ENCODE results near the gene DNAJB6. TPM values are rescaled to one million over a fixed set of nuclear protein-coding genes. Genes with fewer than 3 reads are reported as not detected.

Gene DNAJB6
- total RNA-seq, 1 experiment from 2014 or later: 288 TPM

DNA sequence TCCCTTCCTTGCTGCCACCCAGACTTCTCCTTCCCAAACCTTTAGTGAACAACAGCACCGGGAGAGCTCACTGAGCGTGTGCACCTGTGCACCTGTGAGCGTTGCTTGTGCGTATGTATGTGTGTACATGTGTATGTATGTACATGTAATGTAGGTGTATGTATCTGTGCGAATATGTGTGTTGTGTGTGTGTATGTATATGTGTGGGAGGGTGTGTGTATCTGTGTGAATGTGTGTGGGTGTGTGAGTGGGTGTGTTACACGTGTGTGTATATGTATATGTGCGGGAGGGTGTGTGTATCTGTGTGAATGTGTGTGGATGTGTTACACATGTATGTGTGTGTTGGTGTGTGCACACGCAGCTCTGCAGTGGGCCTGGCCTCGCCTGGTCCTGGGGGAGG, 44.5 kb upstream of the DNAJB6 start (continued):
- TF ChIP-seq, protein P1, sequence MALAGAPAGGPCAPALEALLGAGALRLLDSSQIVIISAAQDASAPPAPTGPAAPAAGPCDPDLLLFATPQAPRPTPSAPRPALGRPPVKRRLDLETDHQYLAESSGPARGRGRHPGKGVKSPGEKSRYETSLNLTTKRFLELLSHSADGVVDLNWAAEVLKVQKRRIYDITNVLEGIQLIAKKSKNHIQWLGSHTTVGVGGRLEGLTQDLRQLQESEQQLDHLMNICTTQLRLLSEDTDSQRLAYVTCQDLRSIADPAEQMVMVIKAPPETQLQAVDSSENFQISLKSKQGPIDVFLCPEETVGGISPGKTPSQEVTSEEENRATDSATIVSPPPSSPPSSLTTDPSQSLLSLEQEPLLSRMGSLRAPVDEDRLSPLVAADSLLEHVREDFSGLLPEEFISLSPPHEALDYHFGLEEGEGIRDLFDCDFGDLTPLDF (CRISPR knock-in tag; IDR thresholded peaks at IDR 0.05): no peak
- no peak for TF ChIP-seq SP1 (CRISPR knock-in tag; conservative IDR thresholded peaks at IDR 0.05)
- TF ChIP-seq NR2C2 (CRISPR knock-in tag; IDR thresholded peaks at IDR 0.05): no peak
- TF ChIP-seq, protein P2, sequence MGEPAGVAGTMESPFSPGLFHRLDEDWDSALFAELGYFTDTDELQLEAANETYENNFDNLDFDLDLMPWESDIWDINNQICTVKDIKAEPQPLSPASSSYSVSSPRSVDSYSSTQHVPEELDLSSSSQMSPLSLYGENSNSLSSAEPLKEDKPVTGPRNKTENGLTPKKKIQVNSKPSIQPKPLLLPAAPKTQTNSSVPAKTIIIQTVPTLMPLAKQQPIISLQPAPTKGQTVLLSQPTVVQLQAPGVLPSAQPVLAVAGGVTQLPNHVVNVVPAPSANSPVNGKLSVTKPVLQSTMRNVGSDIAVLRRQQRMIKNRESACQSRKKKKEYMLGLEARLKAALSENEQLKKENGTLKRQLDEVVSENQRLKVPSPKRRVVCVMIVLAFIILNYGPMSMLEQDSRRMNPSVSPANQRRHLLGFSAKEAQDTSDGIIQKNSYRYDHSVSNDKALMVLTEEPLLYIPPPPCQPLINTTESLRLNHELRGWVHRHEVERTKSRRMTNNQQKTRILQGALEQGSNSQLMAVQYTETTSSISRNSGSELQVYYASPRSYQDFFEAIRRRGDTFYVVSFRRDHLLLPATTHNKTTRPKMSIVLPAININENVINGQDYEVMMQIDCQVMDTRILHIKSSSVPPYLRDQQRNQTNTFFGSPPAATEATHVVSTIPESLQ (CRISPR knock-in tag; IDR thresholded peaks at IDR 0.05): no peak
- no peak for TF ChIP-seq JUN (CRISPR knock-in tag; IDR thresholded peaks at IDR 0.05)
- TF ChIP-seq, protein P3, sequence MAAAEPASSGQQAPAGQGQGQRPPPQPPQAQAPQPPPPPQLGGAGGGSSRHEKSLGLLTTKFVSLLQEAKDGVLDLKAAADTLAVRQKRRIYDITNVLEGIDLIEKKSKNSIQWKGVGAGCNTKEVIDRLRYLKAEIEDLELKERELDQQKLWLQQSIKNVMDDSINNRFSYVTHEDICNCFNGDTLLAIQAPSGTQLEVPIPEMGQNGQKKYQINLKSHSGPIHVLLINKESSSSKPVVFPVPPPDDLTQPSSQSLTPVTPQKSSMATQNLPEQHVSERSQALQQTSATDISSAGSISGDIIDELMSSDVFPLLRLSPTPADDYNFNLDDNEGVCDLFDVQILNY (CRISPR knock-in tag; IDR thresholded peaks at IDR 0.05): no peak
- TF ChIP-seq, protein P4, sequence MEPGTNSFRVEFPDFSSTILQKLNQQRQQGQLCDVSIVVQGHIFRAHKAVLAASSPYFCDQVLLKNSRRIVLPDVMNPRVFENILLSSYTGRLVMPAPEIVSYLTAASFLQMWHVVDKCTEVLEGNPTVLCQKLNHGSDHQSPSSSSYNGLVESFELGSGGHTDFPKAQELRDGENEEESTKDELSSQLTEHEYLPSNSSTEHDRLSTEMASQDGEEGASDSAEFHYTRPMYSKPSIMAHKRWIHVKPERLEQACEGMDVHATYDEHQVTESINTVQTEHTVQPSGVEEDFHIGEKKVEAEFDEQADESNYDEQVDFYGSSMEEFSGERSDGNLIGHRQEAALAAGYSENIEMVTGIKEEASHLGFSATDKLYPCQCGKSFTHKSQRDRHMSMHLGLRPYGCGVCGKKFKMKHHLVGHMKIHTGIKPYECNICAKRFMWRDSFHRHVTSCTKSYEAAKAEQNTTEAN (CRISPR knock-in tag; IDR thresholded peaks at IDR 0.05): no peak

DNA sequence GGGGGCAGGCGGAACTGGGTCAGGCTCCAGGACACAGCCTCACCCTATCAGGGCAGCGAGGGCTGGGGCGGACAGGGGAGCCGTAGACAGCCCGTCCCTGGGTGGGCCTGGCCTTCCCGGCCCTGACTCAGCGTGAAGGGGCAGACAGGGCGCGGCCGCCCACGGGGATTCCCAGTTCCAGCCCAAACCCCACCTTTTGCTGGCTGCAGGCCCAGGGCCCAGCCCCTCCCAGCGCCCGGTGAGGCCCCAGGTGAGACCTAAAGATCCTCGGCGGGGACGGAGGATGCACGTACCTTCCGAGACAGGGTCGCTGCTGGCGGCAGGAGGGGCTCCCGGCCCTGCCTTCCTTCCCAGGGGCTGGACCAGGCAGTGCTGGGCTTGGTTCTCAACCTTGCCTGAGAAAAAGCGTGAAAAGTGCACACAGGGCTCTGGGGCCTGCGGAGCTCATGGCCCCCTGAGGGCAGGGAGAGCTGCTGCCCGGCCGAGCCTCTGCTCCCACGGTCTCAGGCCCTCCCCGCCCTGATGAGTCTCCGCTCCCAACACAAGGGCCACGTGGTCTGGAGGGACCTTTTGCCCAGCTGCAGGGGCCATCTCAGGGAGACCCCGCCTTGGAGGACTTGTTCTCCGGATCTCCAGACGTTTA, 43.9 kb upstream of the DNAJB6 start:
- H3K4me1 Mint-ChIP-seq: peaks cover 15% of the 10 kb centered on the region
- no peak overlapping the region for H3K27ac Mint-ChIP-seq
- no peak overlapping the region for H3K4me3 Mint-ChIP-seq
- peaks cover 12% of the 10 kb centered on the region for H3K36me3 Mint-ChIP-seq
- no peaks in the 10 kb centered on the region; the same call in 1 of the 2 replicates for H3K27me3 Mint-ChIP-seq (ENCODE audit: low read depth)
- TF ChIP-seq ZNF263 (CRISPR knock-in tag; IDR thresholded peaks at IDR 0.05; ENCODE audit: low read depth): no peak
- no peak for TF ChIP-seq ZNF416 (CRISPR knock-in tag; IDR thresholded peaks at IDR 0.05)
- TF ChIP-seq TEAD4 (CRISPR knock-in tag; IDR thresholded peaks at IDR 0.05): no peak
- no peak for TF ChIP-seq TEAD1 (CRISPR knock-in tag; IDR thresholded peaks at IDR 0.05)
- TF ChIP-seq CREB1 (CRISPR knock-in tag; IDR thresholded peaks at IDR 0.05): no peak
- no peak for TF ChIP-seq ZNF121 (CRISPR knock-in tag; IDR thresholded peaks at IDR 0.05)
- TF ChIP-seq, protein P5, sequence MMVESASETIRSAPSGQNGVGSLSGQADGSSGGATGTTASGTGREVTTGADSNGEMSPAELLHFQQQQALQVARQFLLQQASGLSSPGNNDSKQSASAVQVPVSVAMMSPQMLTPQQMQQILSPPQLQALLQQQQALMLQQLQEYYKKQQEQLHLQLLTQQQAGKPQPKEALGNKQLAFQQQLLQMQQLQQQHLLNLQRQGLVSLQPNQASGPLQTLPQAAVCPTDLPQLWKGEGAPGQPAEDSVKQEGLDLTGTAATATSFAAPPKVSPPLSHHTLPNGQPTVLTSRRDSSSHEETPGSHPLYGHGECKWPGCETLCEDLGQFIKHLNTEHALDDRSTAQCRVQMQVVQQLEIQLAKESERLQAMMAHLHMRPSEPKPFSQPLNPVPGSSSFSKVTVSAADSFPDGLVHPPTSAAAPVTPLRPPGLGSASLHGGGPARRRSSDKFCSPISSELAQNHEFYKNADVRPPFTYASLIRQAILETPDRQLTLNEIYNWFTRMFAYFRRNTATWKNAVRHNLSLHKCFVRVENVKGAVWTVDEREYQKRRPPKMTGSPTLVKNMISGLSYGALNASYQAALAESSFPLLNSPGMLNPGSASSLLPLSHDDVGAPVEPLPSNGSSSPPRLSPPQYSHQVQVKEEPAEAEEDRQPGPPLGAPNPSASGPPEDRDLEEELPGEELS (CRISPR knock-in tag; IDR thresholded peaks at IDR 0.05): no peak
- no peak for TF ChIP-seq EMX1 (CRISPR knock-in tag; IDR thresholded peaks at IDR 0.05)
- TF ChIP-seq, protein P6, sequence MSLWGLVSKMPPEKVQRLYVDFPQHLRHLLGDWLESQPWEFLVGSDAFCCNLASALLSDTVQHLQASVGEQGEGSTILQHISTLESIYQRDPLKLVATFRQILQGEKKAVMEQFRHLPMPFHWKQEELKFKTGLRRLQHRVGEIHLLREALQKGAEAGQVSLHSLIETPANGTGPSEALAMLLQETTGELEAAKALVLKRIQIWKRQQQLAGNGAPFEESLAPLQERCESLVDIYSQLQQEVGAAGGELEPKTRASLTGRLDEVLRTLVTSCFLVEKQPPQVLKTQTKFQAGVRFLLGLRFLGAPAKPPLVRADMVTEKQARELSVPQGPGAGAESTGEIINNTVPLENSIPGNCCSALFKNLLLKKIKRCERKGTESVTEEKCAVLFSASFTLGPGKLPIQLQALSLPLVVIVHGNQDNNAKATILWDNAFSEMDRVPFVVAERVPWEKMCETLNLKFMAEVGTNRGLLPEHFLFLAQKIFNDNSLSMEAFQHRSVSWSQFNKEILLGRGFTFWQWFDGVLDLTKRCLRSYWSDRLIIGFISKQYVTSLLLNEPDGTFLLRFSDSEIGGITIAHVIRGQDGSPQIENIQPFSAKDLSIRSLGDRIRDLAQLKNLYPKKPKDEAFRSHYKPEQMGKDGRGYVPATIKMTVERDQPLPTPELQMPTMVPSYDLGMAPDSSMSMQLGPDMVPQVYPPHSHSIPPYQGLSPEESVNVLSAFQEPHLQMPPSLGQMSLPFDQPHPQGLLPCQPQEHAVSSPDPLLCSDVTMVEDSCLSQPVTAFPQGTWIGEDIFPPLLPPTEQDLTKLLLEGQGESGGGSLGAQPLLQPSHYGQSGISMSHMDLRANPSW (CRISPR knock-in tag; conservative IDR thresholded peaks at IDR 0.05; ENCODE audit: low read depth): no peak
- TF ChIP-seq NR1H2 (CRISPR knock-in tag; IDR thresholded peaks at IDR 0.05): no peak
- TF ChIP-seq, protein P7, sequence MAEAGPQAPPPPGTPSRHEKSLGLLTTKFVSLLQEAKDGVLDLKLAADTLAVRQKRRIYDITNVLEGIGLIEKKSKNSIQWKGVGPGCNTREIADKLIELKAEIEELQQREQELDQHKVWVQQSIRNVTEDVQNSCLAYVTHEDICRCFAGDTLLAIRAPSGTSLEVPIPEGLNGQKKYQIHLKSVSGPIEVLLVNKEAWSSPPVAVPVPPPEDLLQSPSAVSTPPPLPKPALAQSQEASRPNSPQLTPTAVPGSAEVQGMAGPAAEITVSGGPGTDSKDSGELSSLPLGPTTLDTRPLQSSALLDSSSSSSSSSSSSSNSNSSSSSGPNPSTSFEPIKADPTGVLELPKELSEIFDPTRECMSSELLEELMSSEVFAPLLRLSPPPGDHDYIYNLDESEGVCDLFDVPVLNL (CRISPR knock-in tag; IDR thresholded peaks at IDR 0.05; ENCODE audit: borderline replicate concordance, low read depth): no peak
- no peak for TF ChIP-seq JAZF1 (CRISPR knock-in tag; IDR thresholded peaks at IDR 0.05)
- no peak for TF ChIP-seq ATF1 (CRISPR knock-in tag; IDR thresholded peaks at IDR 0.05)
- CTCF ChIA-PET: interaction anchor here (0.8 to 2.0 kb wide), 2 partner anchors 20 to 47 kb away, joined by 3 to 7 read pairs; no protein-coding TSS in a partner anchor
- no peak for DNase-seq (ENCODE audit: low spot score)
- peak; percentile 59 for ATAC-seq
- POLR2A ChIA-PET: no interaction called here
- peaks cover 12% of the 10 kb centered on the region for H3K9me3 Mint-ChIP-seq

Data from WTC11 (cell line).